Stimulated activated CD4-positive, alpha-beta T cell treated with anti-CD3 and anti-CD28 coated beads, Interleukin-1b, Interleukin-23, amount 100 ng/mL, for 24 hours (primary cell): ENCODE results near the gene MCTP2.

Source experiments
- DNase-seq, 4 experiments: peaks; one replicate each; pipeline ENCODE4 v3.0.0-alpha.2; 2020; ENCODE audit warnings: low read depth in 4 of 4, low spot score in 1 of 4

Gene MCTP2

GRCh38 chr15:94522125-94522524 lies 290.8 kb downstream of the MCTP2 start:
- no peak for DNase-seq

- no peak for DNase-seq
Measured at GRCh38 chr15:94523873-94524272, 292.5 kb downstream of the MCTP2 start.

- no peak for DNase-seq
Measured at GRCh38 chr15:94524565-94524964, 293.2 kb downstream of the MCTP2 start.

DNA sequence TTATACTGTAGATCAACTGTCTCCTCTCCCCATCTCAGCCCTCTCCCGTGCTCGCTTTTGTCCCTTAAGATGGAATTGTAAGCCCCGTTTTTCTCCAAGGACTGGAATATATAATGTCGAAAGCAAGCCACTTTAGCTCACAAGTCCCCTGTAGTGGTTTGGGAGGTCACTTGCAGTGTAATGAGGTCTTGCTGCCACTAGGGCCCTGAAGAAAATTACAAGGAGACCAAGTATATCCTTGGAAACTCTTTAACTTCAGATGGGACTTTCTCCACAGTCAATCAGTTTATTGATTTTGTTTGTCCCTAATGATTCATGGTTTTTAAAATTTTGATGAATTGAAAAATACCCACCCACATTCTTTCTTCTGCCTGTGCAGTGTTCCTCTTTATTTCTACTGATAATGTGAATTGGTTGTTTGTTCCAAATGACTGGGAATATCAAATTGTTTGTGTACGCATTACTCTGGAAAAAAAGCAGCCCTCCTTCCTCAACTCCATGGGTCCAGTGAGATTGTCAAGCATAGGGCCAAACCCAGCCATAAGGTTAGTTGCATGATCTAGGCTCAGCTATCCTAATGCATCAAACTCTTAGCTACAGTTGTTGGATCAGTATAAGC lies 294.8 kb downstream of the MCTP2 start:
- DNase-seq: no peak

GRCh38 chr15:94532226-94532625 lies 300.9 kb downstream of the MCTP2 start:
- no peak for DNase-seq
